ENCODE results near the gene RAB20.

DNA sequence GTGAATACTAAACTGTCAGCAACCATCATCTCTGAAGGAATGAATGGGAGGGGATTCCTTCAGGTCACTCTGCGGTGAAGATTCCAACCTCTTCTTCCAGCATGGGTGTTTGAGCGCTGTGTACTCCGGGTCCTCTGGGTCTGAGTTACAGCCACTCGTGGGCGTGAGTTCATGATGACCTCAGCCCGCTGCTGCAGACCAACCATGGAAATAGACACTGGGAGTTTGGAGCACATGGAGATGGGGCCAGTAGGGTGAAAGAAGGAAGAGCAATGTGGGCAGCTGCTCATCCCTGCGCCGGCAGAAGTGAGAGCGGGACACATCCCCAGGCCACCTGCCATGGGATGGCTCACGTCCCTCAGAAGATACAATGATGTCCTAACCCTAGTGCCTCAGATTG is 16.8 kb upstream of the RAB20 start:
- TF ChIP-seq OSR1 (CRISPR knock-in tag; IDR thresholded peaks at IDR 0.05) = no peak
- TF ChIP-seq TCF4 (CRISPR knock-in tag; IDR thresholded peaks at IDR 0.05; ENCODE audit: borderline replicate concordance) = no peak
